HG03558 (cell line): ENCODE measurements around the gene BCAN.
"Not testable (repeated sequence)": the region's sequence is repeated elsewhere in the genome, so short reads cannot be mapped to it uniquely, and the experiment has no call there.

Source experiments
- ATAC-seq: cut with Tn5 transposase; IDR thresholded peaks from one replicate; pipeline ENCODE4 v1.9.1; 2021; ENCODE audit warnings: moderate number of reproducible peaks; ENCODE audit not compliant: unreplicated experiment; ENCODE audit errors: extremely low read depth

The BCAN gene

DNA sequence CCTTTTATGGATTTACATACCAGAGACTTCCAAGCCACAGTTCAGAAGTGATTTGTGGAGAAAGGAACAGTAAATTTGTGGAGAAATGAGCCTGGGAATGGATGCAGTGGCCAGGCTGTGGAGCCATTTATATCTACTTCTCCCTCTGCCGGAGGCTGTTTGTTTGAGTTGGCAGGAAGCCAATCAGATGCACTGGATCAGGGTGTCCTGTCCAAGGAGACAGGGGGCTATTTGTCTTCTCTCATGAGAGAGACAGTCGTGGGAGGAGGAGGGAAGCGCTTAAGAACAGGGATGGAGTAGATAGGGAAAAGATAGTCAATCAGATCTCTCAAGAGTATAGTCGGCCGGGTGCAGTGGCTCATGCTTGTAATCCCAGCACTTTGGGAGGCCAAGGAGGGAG lies 25.5 kb upstream of the BCAN start:
- ATAC-seq: no peak

DNA sequence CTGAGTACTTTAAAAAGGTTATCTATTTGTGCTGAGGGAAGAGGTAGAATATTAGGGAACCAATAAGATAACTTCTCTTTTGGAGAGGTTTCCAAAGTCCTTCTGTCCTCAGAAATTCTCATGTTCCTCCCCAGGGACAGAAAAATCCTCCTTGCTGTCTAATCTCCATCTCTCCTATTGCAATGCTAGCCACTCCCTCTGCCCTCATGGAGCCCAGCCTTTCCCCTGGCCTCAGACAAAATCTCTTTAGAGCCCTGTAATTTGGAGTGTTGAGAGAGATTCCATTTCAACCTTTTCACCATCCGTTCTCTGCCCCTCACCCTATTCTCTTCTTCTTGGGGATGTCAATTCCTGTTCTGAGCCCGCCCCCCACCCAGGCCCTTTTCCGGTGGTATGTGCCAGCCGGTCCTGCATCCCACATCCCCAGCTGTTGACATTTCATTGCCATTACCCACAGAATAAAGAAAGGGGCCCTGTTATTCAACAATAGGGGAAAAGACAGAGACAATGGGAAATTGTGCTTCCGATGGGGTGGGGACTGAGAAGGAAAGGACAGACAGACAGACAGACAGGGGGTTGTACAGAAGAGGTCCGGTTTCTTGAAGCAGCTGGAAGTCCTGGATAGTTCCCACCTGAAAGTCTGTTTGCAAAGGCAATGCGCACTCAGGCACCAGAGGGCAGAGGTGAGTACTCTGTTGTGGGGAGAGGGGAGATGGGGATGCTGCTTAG lies 22.9 kb upstream of the BCAN start, which contains the start of gene HAPLN2:
TSS of gene HAPLN2 (plus strand) at position 563 of the 729 bp plus-strand sequence. CDS start 4,076 bp downstream, outside the sequence.
- no peak for ATAC-seq

DNA sequence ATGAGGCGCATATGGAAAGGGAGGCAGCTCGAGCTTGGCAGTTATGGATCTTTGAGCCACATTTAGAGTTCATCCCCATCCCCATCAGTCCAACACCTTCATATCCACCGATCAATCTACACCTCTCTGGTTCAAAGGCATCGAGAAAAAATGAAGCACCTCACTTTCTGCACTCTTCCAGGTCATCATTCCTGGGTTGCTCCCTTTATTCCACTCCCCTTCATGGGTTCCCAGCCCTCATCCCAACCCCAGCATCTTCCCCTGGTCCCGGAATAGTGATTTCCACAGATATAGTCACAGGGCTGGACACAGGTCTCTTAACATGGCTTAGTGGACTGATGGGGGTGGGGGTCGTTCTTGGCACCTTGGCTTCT lies 22.3 kb upstream of the BCAN start:
- ATAC-seq: no peak

DNA sequence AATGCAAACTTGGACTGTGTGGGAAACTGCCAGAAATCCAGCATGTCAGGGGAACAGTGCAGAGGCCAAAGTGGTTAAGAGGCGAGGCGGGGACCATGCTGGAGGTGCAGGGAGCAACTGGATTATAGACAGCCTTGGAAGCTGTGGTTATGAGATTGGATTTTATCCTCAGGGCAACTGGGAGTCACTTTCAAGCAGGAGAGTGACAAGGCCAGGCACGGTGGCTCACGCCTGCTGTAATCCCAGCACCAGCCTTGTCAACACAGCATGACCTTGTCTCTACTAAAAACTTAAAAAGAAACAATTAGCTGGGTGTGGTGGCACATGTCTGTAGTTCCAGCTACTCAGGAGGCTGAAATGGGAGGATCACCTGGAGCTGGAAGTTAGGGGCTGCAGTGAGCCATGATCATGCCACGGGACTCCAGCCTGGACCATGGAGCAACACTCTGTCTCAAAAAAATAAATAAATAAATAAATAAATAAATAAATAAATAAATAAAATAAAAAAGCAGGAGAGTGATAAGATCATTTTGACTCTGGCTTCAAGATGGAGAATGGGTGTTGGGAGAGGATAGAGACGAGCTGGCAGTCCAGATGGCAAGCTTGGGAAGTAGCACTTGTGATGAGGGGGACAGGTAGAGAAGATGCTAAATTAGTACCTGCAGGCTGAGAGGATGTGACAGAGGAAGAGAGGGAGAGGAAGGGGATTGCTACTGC lies 19.2 kb upstream of the BCAN start:
- ATAC-seq: no peak

DNA sequence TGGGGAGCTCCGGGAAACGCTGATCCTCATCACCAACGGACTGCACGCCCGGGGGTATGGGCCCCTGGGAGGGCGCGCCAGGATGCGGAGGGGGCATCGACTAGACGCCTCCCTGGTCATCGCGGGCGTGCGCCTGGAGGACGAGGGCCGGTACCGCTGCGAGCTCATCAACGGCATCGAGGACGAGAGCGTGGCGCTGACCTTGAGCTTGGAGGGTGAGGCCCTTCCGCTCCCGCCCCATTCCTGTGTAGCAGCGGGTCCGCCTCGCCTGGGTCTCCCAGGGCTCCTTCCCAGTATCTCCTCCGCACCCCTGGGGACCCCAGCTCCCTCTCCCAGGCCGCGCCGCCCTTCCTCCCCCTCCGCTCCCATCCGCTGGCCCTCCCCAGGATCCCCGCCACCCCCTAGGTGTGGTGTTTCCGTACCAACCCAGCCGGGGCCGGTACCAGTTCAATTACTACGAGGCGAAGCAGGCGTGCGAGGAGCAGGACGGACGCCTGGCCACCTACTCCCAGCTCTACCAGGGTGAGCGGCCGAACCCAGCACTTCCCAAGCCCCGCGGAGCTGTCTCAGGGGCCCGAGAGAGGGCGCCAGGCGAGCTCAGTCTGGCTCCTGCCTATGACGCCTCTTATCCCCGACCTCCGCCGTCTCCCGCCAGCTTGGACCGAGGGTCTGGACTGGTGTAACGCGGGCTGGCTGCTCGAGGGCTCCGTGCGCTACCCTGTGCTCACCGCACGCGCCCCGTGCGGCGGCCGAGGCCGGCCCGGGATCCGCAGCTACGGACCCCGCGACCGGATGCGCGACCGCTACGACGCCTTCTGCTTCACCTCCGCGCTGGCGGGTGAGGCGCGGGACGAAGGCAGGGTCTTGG lies 17.7 kb upstream of the BCAN start:
- ATAC-seq: no peak

DNA sequence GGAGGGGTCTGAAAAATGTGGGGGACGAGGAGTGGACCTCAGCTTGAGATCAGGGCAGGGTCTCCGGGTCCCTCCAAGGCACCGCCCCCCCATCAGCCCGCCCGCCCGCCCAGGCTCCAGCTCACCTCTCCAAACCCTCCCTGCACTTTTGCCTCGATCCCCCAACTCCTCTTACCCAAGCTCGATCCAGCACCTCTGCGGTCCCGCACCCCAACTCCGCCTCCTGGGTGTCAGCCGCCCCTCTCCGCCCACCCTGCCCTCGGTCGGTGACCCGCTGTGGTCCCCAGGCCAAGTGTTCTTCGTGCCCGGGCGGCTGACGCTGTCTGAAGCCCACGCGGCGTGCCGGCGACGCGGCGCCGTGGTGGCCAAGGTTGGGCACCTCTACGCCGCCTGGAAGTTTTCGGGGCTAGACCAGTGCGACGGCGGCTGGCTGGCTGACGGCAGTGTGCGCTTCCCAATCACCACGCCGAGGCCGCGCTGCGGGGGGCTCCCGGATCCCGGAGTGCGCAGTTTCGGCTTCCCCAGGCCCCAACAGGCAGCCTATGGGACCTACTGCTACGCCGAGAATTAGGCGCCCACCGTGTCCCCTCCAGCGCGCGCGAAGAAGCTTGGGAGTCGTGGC lies 17.0 kb upstream of the BCAN start:
- no peak for ATAC-seq

DNA sequence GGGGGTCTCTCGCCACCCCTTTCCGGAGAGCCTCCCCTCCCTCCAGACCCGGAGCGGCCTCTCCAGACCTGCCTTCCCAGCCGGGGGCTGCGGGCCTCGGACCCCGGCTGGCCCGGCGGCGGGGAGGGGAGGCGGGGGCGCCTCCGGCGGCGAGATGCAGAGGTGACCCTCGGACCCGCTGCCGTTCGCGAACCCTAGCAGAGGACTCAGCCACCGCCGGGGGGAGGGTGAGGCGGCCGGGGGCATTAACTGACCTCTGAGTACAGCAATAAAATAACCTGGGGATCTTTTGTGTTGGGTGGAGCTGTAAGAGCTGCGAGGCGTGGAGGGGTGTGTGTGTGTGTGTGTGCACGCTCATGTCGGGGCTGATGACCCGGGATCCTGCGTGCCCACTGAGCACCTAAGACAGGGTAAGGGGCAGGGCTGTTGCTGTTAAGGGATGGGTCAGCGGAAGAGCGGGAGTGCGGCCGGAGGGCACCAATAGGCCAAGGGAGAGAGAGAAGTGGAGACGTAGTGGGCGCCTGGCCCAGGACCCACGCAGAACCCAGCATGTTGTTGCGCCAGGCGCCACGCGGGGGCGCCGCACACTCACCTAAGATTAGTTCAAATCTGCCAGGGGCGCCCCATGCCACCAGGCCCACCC lies 16.4 kb upstream of the BCAN start:
- no peak for ATAC-seq

DNA sequence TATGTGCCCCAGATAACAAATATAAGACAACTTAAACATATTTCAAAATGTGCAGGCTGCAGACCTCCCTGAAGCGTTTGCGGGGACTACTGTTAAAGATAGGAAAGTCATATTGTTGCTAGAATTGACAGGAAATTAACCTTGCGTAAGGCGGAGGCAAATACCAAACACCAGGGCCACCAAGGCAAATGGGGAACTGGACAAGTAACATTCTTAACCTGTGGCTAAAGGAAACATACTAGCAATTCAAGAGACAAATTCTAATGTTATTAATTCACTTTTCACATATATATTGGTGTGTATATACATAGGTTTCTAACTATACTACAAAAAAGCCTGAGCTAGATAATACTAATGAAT lies 15.9 kb upstream of the BCAN start:
- ATAC-seq: no peak

DNA sequence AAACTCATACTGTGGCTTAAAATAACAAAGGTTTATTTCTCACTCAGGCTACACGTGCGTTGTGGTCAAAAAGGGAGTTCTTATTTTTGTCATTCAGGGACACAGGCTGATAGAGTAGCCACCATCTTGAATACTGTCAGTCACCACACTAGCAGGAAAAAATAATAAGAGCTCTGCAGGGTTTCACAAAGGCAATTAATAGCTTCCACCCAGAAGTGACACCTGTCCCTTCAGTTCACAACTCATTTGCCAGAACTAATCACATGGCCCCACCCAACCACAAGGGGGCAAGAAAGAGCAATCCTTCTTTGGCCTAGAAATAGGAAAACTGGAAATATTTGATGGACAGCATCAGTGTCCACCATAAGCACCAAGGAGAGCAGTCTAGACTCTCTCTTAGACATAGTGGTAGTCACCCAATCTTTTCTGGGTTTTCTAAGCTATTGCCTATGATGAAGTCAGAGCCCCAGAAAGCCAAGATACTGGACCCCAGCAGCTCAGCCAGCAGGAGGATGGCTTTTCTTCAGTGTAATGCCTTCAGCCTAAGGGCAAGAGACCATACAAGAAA lies 14.5 kb upstream of the BCAN start:
- ATAC-seq: no peak

DNA sequence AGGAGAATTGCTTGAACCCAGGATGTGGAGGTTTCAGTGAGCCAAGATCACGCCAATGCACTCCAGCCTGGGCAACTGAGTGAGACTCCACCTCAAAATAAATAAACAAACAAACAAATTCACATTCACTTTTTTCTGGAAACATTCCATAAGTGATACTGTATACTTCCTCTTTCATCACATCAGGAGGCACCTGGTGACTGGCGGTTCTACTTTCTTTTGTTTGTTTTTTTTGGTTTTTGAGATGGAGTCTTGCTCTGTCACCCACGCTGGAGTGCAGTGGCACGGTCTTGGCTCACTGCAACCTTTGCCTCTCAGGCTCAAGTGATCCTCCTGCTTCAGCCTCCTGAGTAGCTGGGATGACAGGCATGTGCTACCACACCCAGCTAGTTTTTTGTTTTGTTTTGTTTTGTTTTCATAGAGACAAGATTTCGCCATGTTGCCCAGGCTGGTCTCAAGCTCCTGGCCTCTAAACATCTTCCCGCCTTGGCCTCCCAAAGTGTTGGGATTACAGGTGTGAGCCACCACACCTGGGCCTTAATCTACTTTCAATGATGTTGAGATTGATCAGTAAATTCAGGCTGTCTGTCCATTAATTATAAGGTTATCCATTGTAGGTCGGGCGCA lies 12.0 kb upstream of the BCAN start:
- no peak for ATAC-seq

DNA sequence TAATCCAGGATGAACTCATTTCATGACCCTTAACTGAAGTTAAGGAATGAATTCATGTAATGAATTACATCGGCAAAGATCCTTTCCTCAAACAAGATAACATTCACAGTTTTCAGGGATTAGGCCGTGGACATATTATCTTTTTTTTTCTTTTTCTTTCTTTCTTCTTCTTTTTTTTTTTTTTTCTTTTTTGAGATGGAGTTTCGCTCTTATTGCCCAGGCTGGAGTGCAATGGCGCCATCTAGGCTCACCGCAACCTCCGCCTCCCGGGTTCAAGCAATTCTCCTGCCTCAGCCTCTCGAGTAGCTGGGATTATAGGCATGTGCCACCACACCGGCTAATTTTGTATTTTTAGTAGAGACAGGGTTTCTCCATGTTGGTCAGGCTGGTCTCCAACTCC lies 10.8 kb upstream of the BCAN start:
- not testable (repeated sequence) for ATAC-seq

DNA sequence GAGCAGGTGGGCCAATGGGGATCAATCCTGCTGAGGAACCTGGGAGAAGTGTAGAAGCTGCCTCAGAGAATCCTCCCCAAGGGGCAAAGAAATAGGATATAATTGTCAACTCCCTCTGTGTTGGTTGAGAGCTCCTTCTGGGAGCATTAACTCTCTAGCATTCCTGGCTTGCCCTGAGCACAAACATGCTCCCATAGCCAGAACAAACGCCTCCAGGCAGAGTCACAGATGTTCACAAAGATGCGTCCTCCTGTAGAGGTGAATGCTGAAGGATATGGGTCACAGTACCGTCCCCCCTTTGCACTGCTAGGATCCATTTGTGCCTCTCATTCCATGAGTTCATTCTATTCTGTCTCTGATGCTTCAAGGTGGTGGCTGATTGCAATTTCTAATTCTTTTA lies 9.6 kb upstream of the BCAN start:
- no peak for ATAC-seq

DNA sequence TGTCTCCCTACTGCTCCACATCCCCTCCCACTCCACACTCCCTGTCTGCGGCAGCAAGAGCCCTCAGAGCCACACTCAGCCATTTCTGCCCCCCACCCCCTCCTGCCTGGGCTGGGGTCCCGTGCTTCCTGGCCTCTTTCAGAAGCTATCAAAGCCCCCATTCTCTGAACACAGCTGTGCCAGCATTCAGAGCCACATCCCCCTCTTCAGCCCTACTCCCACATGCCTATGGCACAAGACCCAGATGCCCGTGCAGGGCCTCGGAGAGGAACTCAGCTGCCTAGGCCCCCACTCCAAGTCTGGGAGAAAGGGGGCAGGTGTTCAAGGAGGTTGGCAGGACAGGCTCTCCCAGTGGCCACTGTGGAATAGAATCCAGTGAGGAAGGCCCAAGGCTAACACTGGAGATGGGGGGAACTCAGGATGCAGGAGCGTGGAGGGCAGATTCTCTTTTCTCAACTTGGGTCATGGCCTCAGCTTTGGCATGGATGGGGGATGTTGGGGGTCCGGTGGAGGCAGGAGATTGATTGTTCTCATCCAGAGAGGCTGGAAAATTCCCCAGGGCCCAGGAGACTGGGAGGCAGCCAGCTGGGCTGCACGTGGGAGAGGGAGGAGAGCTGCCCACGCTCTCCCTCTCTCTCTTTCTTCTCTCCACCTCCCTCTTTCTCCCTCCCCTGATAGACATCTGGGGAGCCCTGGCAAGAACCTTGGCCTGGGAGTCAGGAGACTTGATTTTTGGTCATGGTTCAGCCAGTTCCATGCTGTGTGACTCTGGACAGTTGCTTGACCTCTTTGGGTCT lies 3.5 kb upstream of the BCAN start:
- ATAC-seq: no peak

DNA sequence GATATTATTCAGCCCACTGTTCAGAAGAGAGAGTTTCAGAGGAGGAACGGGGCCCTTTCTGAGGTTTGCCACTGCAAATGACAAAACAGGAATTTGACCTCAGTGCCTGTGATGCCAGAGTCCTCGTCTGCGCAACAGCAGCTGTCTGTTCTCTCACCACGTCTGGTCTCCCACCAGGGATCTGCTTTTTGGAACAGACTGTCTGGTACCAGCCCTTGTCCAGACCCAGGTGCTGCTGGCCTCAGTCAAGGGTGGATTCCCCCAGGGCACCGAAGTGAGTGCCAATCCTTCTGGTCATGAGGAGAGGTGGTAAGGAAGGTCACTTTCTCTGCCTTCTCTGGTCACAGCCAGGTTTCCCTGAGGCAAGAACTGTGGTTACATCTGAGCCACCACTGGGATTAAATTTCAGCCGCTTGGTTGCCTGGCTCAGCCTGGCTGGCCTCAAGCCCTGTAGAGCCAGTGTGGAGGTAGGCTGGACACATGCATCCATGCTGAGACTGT lies 2.3 kb upstream of the BCAN start:
- ATAC-seq: no peak

DNA sequence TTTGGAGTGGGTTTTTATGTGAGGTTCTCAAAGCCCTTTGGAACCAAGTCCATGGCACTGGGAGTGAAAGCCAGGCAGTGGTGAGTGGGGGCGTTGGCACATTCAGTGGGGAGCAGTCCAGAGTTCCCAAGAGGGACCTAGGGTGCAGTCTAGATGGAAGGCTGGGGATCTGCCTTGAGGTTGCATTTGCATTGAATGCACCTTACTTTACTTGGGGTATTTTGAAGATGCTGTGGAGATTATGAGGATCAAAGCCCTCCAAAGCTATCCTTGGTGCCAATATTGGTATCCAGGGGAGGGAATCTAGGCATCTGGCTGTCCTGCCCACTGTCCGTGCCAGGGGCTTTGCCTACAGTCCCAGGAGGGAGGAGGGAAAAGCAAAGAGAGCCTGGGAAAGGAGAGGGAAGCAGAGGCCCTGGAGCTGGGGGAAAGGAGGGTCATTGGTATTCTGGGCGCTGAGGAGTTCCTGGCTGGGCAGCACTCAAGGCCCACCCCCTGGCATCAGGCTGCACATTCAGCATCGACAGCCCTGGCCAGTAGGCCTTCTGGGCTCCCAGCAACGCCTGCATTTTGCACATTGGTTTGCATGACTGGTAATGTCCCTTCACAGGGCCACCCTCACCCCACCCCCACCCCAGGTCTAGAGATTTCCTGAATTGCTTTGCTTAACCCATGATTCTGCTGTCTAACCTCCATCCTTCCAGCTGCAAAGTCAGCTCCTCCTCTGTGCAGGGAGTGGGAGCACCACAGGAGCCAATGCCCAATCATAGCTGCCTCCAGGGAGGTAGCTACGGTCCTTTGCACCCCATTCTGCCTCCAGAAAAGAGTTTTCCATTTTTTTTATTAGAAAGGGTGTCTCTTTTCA lies 843 bp upstream of the BCAN start:
- no peak for ATAC-seq

DNA sequence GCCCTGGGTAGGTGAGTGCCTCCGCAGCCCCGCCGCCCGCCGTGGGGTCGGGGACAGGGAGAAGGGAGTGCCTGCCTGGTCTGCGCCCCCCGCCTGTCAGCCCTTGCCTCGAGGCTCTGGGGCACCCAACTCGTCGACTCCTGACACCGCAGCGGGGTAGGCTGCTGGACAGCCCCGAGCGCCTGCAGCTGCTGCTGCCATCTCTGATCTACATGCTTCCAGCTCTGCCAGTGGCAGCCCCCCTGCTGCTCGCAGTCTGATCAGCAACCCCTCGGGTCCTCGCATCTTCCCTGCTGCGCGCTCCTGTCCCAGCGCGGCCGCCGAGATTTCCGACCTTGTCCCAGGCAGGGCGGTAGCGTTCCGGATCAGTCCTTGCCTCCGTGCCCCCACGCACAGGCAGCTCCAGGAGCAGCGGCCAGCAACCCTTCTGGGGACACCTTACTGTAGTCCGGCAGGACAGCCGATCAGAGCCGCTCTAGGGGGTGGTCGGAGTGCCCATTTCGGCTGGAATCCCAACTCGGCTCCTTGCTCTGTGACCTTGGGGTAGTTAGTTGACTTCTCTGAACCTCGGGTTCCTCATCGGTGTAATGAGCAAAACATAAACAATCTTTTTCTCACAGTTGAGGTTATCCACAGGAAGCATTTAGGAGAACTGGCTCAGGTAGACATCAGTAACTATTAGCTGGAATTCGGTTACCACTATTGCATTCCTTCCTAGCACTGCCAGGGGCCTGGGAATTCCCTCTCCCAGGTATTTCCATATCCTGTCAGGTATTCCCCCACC lies 540 bp downstream of the BCAN start:
- ATAC-seq: no peak
